SJCRH30 (cell line): ENCODE results near the gene TSPAN33. TPM values are rescaled to one million over a fixed set of nuclear protein-coding genes. Genes with fewer than 3 reads are reported as not detected.
"Not testable (repeated sequence)": the region's sequence is repeated elsewhere in the genome, so short reads cannot be mapped to it uniquely, and the experiment has no call there.

Source experiments
- DNase-seq, 2 experiments: peaks; one replicate each; pipeline ENCODE4 v3.0.0-alpha.2; 2015 to 2020
- H3K27ac ChIP-seq: fragments of 250-450 bp; sonication (Bioruptor Pico); 2 replicates; pipeline ENCODE4 v1.5.1; 2020; ENCODE audit warnings: mild to moderate bottlenecking, moderate library complexity
- H3K27me3 ChIP-seq: fragments of 250-450 bp; sonication (Bioruptor Pico); 2 replicates; pipeline ENCODE4 v1.5.1; 2020; ENCODE audit warnings: mild to moderate bottlenecking, moderate library complexity
- H3K36me3 ChIP-seq: fragments of 250-450 bp; sonication (Bioruptor Pico); 2 replicates; pipeline ENCODE4 v1.5.1; 2020; ENCODE audit warnings: mild to moderate bottlenecking, moderate library complexity
- H3K4me1 ChIP-seq: fragments of 250-450 bp; sonication (Bioruptor Pico); 2 replicates; pipeline ENCODE4 v1.5.1; 2020; ENCODE audit warnings: mild to moderate bottlenecking, moderate library complexity
- H3K4me3 ChIP-seq: fragments of 250-450 bp; sonication (Bioruptor Pico); 2 replicates; pipeline ENCODE4 v1.5.1; 2020; ENCODE audit warnings: mild to moderate bottlenecking, moderate library complexity
- H3K9me3 ChIP-seq: fragments of 250-450 bp; sonication (Bioruptor Pico); replicated peaks from 2 replicates; pipeline ENCODE4 v1.5.1; 2020; ENCODE audit warnings: mild to moderate bottlenecking, moderate library complexity
- total RNA-seq: library from RNA; depleted of rRNA; stranded (reverse); fragments of >200 nt; shearing (Covaris generic); gene quantifications from 2 replicates; pipeline ENCODE4 v1.2.3, GENCODE V29; 2014

Gene TSPAN33
- total RNA-seq, 1 experiment from 2014 or later = 47.8 TPM

- Histone ChIP-seq H3K4me3 (no peak overlapping the region), H3K36me3 (peaks cover 6% of the 10 kb centered on the region), H3K27ac (no peak overlapping the region), H3K9me3 (no peaks in the 10 kb centered on the region), H3K27me3 (no peaks in the 10 kb centered on the region), H3K4me1 (no peaks in the 10 kb centered on the region)
- no peak for DNase-seq
Observed at GRCh38 chr7:129203050-129203741, 58.7 kb downstream of the TSPAN33 start.

DNA sequence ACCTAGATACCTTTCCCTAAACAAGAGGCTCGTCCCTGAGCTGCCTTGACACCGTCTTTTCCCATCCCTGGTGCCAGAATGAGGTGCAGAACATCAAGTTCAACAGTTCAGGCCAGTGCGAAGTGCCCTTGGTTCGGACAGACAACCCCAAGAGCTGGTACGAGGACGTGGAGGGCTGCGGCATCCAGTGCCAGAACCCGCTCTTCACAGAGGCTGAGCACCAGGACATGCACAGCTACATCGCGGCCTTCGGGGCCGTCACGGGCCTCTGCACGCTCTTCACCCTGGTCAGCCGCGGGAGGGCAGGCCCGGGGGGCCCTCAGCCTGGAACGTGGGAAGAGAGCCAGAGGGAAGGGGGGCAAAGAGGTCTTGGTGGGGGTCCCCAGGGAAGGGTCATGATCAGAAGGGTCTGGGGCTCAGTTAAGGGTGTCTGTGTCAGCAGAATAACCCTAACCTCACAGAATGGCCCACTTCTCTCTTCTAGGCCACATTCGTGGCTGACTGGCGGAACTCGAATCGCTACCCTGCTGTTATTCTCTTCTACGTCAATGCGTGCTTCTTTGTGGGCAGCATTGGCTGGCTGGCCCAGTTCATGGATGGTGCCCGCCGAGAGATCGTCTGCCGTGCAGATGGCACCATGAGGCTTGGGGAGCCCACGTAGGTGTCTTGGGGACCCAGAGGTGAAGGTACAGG is 60.8 kb downstream of the TSPAN33 start:
- Histone ChIP-seq H3K36me3 (peaks cover 6% of the 10 kb centered on the region; the same call in 1 of the 2 replicates), H3K4me3 (no peak overlapping the region), H3K27ac (no peak overlapping the region)

DNA sequence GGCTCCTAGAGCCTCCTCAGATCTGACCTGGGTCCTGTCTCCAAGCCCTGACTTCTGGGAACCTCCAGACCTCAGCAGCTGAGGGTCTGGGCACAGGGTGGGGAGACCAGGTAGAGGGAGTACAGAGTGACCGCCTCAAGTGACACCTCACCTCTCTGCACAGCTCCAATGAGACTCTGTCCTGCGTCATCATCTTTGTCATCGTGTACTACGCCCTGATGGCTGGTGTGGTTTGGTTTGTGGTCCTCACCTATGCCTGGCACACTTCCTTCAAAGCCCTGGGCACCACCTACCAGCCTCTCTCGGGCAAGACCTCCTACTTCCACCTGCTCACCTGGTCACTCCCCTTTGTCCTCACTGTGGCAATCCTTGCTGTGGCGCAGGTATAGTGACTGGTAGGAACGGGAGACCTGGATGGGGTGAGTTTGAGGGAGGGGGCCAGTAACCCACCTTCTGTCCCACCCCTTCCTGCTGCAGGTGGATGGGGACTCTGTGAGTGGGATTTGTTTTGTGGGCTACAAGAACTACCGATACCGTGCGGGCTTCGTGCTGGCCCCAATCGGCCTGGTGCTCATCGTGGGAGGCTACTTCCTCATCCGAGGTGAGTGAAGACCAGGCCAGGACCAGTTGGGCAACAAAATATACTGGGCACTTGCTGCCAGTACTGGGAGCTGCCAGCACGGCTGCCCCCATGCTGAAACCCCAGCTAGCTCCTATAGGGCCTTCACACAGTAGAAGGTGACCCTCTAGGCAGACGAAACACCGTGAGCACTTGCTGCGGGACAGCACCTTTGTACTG is 61.7 kb downstream of the TSPAN33 start:
- Histone ChIP-seq H3K4me1 (no peaks in the 10 kb centered on the region), H3K9me3 (no peaks in the 10 kb centered on the region), H3K27me3 (no peaks in the 10 kb centered on the region), H3K27ac (no peak overlapping the region), H3K36me3 (peaks cover 11% of the 10 kb centered on the region; the same call in 1 of the 2 replicates), H3K4me3 (no peak overlapping the region)
- DNase-seq = no peak

More for the DNA sequence above, 60.8 kb downstream of the TSPAN33 start:
- no peaks in the 10 kb centered on the region for H3K9me3 ChIP-seq
- no peaks in the 10 kb centered on the region for H3K27me3 ChIP-seq
- no peak for DNase-seq
- no peaks in the 10 kb centered on the region for H3K4me1 ChIP-seq

DNA sequence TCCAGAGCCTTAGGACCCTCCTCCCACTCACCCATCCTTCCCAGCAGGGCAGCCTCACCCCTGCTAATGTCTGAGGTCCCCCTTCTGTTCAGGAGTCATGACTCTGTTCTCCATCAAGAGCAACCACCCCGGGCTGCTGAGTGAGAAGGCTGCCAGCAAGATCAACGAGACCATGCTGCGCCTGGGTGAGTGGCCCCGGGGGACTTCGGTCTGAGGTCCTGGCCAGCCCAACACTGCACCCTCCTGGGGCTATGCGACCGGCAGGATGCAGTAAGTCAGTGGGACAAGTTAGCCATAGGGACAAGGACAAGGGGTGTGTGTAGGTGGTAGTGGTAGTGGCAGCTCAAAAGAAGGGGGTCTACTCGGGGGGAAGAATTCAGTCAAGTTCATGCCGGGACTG is 64.2 kb downstream of the TSPAN33 start:
- Histone ChIP-seq H3K27me3 (no peaks in the 10 kb centered on the region), H3K4me3 (no peak overlapping the region), H3K4me1 (no peaks in the 10 kb centered on the region), H3K9me3 (no peaks in the 10 kb centered on the region), H3K27ac (no peak overlapping the region), H3K36me3 (peaks cover 14% of the 10 kb centered on the region; the same call in 1 of the 2 replicates)
- no peak for DNase-seq

GRCh38 chr7:129209067-129209926 is 64.8 kb downstream of the TSPAN33 start:
- H3K36me3 ChIP-seq = peaks cover 14% of the 10 kb centered on the region; the same call in 1 of the 2 replicates

GRCh38 chr7:129210256-129210988 is 65.9 kb downstream of the TSPAN33 start:
- Histone ChIP-seq H3K27ac (no peak overlapping the region), H3K27me3 (no peaks in the 10 kb centered on the region), H3K9me3 (no peaks in the 10 kb centered on the region), H3K4me1 (no peaks in the 10 kb centered on the region), H3K36me3 (peaks cover 12% of the 10 kb centered on the region; the same call in 1 of the 2 replicates), H3K4me3 (no peak overlapping the region)
- DNase-seq = peak; percentile 79 to 89

More at GRCh38 chr7:129209067-129209926, 64.8 kb downstream of the TSPAN33 start:
- Histone ChIP-seq H3K27ac (no peak overlapping the region), H3K9me3 (no peaks in the 10 kb centered on the region), H3K27me3 (no peaks in the 10 kb centered on the region), H3K4me1 (no peaks in the 10 kb centered on the region), H3K4me3 (no peak overlapping the region)
- no peak for DNase-seq

GRCh38 chr7:129210989-129211312 is 66.4 kb downstream of the TSPAN33 start:
- H3K9me3 ChIP-seq = no peaks in the 10 kb centered on the region
- H3K4me3 ChIP-seq = no peak overlapping the region
- DNase-seq = no peak
- H3K4me1 ChIP-seq = no peaks in the 10 kb centered on the region
- H3K27ac ChIP-seq = no peak overlapping the region
- H3K27me3 ChIP-seq = no peaks in the 10 kb centered on the region
- H3K36me3 ChIP-seq = peaks cover 12% of the 10 kb centered on the region; the same call in 1 of the 2 replicates

GRCh38 chr7:129212126-129212525 is 67.6 kb downstream of the TSPAN33 start:
- DNase-seq = no peak

GRCh38 chr7:129212596-129212995 is 68.1 kb downstream of the TSPAN33 start:
- H3K27me3 ChIP-seq = no peaks in the 10 kb centered on the region
- no peaks in the 10 kb centered on the region for H3K9me3 ChIP-seq
- no peak overlapping the region for H3K27ac ChIP-seq
- no peak overlapping the region for H3K4me3 ChIP-seq
- no peak for DNase-seq
- H3K4me1 ChIP-seq = no peaks in the 10 kb centered on the region
- peaks cover 8% of the 10 kb centered on the region; the same call in 1 of the 2 replicates for H3K36me3 ChIP-seq

More at GRCh38 chr7:129212126-129212525, 67.6 kb downstream of the TSPAN33 start:
- no peak overlapping the region for H3K4me3 ChIP-seq
- H3K9me3 ChIP-seq = no peaks in the 10 kb centered on the region
- H3K36me3 ChIP-seq = peaks cover 12% of the 10 kb centered on the region; the same call in 1 of the 2 replicates
- H3K4me1 ChIP-seq = no peaks in the 10 kb centered on the region
- no peaks in the 10 kb centered on the region for H3K27me3 ChIP-seq
- H3K27ac ChIP-seq = no peak overlapping the region

DNA sequence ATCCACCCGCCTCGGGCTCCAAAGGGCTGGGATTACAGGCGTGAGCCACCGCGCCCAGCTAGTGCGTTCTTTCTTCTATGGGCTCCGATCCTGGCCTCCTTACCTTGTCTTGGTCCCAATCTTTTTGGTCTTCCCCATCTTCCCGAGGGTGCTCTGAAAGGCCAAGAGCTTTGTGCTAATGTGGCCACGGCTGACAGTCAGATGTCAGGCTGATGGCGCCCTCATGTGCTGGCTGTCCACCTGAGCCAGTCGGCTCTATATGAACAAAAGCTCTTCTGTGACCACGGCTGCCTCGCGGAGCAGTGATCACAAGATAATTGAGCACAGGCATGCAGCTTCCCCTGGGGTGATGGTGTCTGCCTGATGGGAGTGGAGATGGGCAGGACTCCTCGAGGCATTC is 69.3 kb downstream of the TSPAN33 start:
- H3K36me3 ChIP-seq = peaks cover 8% of the 10 kb centered on the region; the same call in 1 of the 2 replicates
- no peak overlapping the region for H3K27ac ChIP-seq
- H3K9me3 ChIP-seq = no peaks in the 10 kb centered on the region
- peak; percentile 40 to 53 for DNase-seq
- H3K4me1 ChIP-seq = no peaks in the 10 kb centered on the region
- H3K4me3 ChIP-seq = no peak overlapping the region
- H3K27me3 ChIP-seq = no peaks in the 10 kb centered on the region

DNA sequence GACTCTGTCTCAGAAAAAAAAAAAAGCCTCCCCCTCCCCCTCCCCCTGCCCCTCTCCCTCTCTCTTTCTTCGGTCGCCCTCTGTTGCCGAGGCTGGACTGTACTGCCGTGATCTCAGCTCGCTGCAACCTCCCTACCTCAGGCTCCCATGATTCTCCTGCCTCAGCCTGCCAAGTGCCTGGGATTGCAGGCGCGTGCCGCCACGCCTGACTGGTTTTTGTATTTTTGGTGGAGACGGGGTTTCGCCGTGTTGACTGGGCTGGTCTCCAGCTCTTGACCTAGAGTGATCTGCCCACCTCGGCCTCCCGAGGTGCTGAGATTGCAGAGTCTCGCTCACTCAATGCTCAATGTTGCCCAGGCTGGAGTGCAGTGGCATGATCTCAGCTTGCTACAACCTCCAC is 71.2 kb downstream of the TSPAN33 start:
- not testable (repeated sequence) for H3K4me1 ChIP-seq, H3K27me3 ChIP-seq, H3K27ac ChIP-seq, DNase-seq, H3K4me3 ChIP-seq, H3K9me3 ChIP-seq, H3K36me3 ChIP-seq

DNA sequence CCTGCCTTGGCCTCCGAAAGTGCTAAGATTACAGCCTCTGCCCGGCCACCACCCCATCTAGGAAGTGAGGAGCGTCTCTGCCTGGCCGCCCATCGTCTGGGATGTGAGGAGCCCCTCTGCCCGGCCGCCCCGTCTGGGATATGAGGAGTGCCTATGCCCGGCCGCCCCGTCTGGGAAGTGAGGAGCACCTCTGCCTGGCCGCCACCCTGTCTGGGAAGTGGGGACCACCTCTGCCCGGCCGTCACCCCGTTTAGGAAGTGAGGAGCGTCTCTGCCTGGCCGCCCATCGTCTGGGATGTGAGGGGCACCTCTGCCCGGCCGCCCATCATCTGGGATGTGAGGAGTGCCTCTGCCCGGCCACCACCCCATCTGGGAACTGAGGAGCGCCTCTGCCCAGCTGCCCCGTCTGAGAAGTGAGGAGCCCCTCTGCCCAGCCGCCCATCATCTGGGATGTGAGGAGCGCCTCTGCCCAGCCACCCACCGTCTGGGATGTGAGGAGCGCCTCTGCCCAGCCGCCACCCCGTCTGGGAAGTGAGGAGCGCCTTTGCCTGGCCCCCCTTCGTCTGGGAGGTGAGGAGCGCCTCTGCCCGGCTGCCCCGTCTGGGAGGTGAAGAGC is 71.7 kb downstream of the TSPAN33 start:
- H3K27ac ChIP-seq, H3K27me3 ChIP-seq, H3K36me3 ChIP-seq, H3K4me1 ChIP-seq, H3K9me3 ChIP-seq, DNase-seq, H3K4me3 ChIP-seq: not testable (repeated sequence)

GRCh38 chr7:129216821-129217416 is 72.4 kb downstream of the TSPAN33 start:
- not testable (repeated sequence) for H3K27me3 ChIP-seq, H3K4me1 ChIP-seq, H3K9me3 ChIP-seq, H3K4me3 ChIP-seq, DNase-seq, H3K27ac ChIP-seq, H3K36me3 ChIP-seq
